Caco-2 (cell line): ENCODE measurements around the gene KRTAP13-2. TPM values are rescaled to one million over a fixed set of nuclear protein-coding genes. Genes with fewer than 3 reads are reported as not detected.

Experiments used
- BruUV-seq: library from RNA; stranded (reverse); fragments of 400-500 nt; replicated peaks from 2 replicates; lab custom pipeline; 2021; lab: Mats Ljungman, UMichigan
- CTCF ChIA-PET: fragments of 300-600 bp; sonication (Branson Sonifier 250); formaldehyde crosslinking; loops from one replicate; lab custom pipeline; 2022; ENCODE audit warnings: antibody characterized with exemption; lab: Charles Lee
- POLR2A ChIA-PET: fragments of 300-600 bp; sonication (Branson Sonifier 250); formaldehyde crosslinking; loops from one replicate; lab custom pipeline; 2022; ENCODE audit warnings: antibody characterized with exemption; lab: Charles Lee
- DNase-seq, 2 experiments: peaks; one replicate each; pipeline versions ENCODE4 v3.0.0 to v3.0.0-alpha.2; 2020 to 2022
- H3K27me3 ChIP-seq: replicated peaks from 2 replicates; pipeline ENCODE4 v1.6.0; 2011; ENCODE audit warnings: low read length; ENCODE audit not compliant: control insufficient read depth, insufficient read depth
- H3K36me3 ChIP-seq: 2 replicates; pipeline ENCODE4 v1.5.1; 2011; ENCODE audit warnings: low read length; ENCODE audit not compliant: control insufficient read depth, insufficient read depth
- H3K4me1 ChIP-seq: fragments of 250-450 bp; sonication (Bioruptor Pico); 2 replicates; pipeline ENCODE4 v1.5.1; 2020; ENCODE audit warnings: mild to moderate bottlenecking
- H3K4me3 ChIP-seq: 2 replicates; pipeline ENCODE4 v1.5.1; 2011; ENCODE audit warnings: low read depth, mild to moderate bottlenecking, control low read depth, low read length
- H3K9me3 ChIP-seq: fragments of 250-450 bp; sonication (Bioruptor Pico); 2 replicates; pipeline ENCODE4 v1.5.1; 2020; ENCODE audit warnings: mild to moderate bottlenecking, moderate library complexity
- H3K27ac Mint-ChIP-seq: one replicate; pipeline ENCODE4 v1.8.0; 2022; ENCODE audit warnings: mixed read lengths; ENCODE audit not compliant: unreplicated experiment
- H3K27me3 Mint-ChIP-seq: one replicate; pipeline ENCODE4 v1.8.0; 2022; ENCODE audit warnings: mixed read lengths; ENCODE audit not compliant: insufficient read depth, unreplicated experiment
- H3K36me3 Mint-ChIP-seq: one replicate; pipeline ENCODE4 v1.8.0; 2022; ENCODE audit warnings: mild to moderate bottlenecking, mixed read lengths; ENCODE audit not compliant: insufficient read depth, unreplicated experiment
- H3K4me1 Mint-ChIP-seq: one replicate; pipeline ENCODE4 v1.8.0; 2022; ENCODE audit warnings: low read depth, mixed read lengths; ENCODE audit not compliant: unreplicated experiment
- H3K4me3 Mint-ChIP-seq: one replicate; pipeline ENCODE4 v1.8.0; 2022; ENCODE audit warnings: mild to moderate bottlenecking, moderate library complexity, mixed read lengths; ENCODE audit not compliant: unreplicated experiment
- H3K9me3 Mint-ChIP-seq: one replicate; pipeline ENCODE4 v1.8.0; 2022; ENCODE audit warnings: mixed read lengths; ENCODE audit not compliant: unreplicated experiment
- intact Hi-C: fragments of 100-400 bp; cut with micrococcal nuclease; formaldehyde crosslinking; loops from one replicate; pipeline ENCODE4 v1.10.0; 2022; ENCODE audit not compliant: unreplicated experiment
- total RNA-seq: library from RNA; stranded (reverse); gene quantifications from 2 replicates; pipeline ENCODE4 v1.2.3, GENCODE V29; 2022
- TF ChIP-seq, protein P1 (sequence below), 2 experiments: fragments of 200-600 bp in 1 of 2; IDR thresholded peaks; 1 replicate in 1 of 2; 2 replicates in 1 of 2; pipeline versions ENCODE4 v1.5.1 to v1.8.0; 2011 to 2022; ENCODE audit warnings: antibody characterized with exemption in 1 of 2, control low read depth in 1 of 2, inconsistent platforms in 1 of 2, low read depth in 1 of 2, low read length in 1 of 2, mild to moderate bottlenecking in 1 of 2, moderate library complexity in 1 of 2; ENCODE audit not compliant: insufficient read depth in 1 of 2, severe bottlenecking in 1 of 2, unreplicated experiment in 1 of 2

KRTAP13-2 gene
- total RNA-seq, 1 experiment from 2014 or later, result not detected

DNA sequence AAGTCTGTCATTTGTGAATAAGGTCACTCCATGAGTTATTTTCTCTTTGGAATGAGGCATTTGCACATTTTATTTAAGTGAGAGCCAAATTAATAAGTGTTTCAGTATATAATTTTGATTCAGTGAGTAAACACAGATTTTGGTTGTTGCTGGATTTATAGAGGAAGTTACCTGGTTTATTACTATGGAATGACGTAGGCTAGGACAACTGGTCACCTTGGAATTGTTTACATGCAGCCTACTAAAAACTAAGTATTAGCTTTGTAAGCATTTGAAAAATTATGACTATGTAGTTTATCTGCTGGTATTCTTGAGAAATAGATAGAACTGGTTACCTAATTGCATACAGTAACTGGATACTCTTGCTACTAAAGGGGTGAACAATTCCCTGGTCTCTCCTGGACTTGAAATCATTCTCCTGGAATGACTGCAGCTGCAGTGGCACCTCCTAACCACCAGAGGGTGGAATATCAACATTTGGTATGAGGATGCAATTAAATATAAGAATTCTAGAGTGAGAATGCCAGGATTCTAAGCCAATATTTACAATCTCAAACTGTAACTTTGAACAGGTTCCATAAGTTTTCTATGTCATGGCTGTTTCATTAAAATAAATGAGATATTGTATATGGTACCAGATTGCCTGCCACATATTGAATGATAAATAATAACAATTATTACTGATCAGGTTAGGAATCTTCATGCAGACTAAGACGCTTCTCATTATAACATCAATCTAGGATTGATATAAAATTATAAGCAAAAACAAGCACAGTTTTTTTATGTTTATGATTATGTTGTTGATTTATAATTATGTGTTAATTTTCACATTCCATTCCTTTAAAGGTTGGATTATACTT lies 31.1 kb downstream of the KRTAP13-2 start:
- intact Hi-C loops, result loop anchor here (1.0 kb wide), 4 partner anchors 68 to 745 kb away; no protein-coding TSS in a partner anchor

DNA sequence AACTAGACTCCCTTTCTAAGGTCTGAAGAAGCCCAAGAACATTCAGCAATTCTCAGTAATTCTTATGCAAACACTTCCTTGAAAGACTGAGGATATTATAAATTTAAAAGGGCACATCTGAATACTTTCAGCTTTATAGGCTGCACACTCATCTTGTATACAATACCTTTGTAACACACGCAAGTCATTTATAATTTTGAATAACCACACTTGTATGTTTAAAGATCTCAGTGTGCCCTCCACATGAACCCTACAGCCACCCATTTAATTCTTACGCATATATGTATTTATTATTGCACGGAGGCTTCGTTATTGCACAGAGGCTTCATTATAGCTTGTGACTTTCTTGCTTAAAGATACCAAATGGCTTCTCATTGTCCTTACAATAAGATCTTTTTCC lies 33.4 kb downstream of the KRTAP13-2 start:
- no peaks in the 10 kb centered on the region for H3K4me1 Mint-ChIP-seq
- H3K36me3 Mint-ChIP-seq, result no peaks in the 10 kb centered on the region
- H3K36me3 ChIP-seq, result no peaks in the 10 kb centered on the region
- no peaks in the 10 kb centered on the region for H3K4me1 ChIP-seq
- no peaks in the 10 kb centered on the region for H3K9me3 Mint-ChIP-seq
- DNase-seq, result no peak
- no peaks in the 10 kb centered on the region for H3K9me3 ChIP-seq
- POLR2A ChIA-PET, result no interaction called here
- CTCF ChIA-PET, result interaction anchor here (0.6 kb wide), 1 partner anchor 95 kb away, joined by 3 read pairs; no protein-coding TSS in a partner anchor
- H3K4me3 Mint-ChIP-seq, result no peak overlapping the region
- peaks cover 3% of the 10 kb centered on the region for H3K27me3 Mint-ChIP-seq
- TF ChIP-seq, protein P1, sequence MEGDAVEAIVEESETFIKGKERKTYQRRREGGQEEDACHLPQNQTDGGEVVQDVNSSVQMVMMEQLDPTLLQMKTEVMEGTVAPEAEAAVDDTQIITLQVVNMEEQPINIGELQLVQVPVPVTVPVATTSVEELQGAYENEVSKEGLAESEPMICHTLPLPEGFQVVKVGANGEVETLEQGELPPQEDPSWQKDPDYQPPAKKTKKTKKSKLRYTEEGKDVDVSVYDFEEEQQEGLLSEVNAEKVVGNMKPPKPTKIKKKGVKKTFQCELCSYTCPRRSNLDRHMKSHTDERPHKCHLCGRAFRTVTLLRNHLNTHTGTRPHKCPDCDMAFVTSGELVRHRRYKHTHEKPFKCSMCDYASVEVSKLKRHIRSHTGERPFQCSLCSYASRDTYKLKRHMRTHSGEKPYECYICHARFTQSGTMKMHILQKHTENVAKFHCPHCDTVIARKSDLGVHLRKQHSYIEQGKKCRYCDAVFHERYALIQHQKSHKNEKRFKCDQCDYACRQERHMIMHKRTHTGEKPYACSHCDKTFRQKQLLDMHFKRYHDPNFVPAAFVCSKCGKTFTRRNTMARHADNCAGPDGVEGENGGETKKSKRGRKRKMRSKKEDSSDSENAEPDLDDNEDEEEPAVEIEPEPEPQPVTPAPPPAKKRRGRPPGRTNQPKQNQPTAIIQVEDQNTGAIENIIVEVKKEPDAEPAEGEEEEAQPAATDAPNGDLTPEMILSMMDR (IDR thresholded peaks at IDR 0.05; ENCODE audit: insufficient read depth in 1 of 2, low read depth in 1 of 2, low read length in 1 of 2, severe bottlenecking in 1 of 2, unreplicated experiment in 1 of 2), result no peak
- intact Hi-C loops, result no loop called here
- no peaks in the 10 kb centered on the region for H3K27me3 ChIP-seq
- H3K4me3 ChIP-seq, result no peak overlapping the region
- no peak overlapping the region for H3K27ac Mint-ChIP-seq
- no TSS peak for BruUV-seq

More for the DNA sequence above, 31.1 kb downstream of the KRTAP13-2 start:
- no peaks in the 10 kb centered on the region for H3K36me3 ChIP-seq
- no peaks in the 10 kb centered on the region for H3K9me3 ChIP-seq
- BruUV-seq, result no TSS peak
- H3K4me3 ChIP-seq, result no peak overlapping the region
- no peaks in the 10 kb centered on the region for H3K4me1 ChIP-seq
- H3K4me1 Mint-ChIP-seq, result no peaks in the 10 kb centered on the region
- no peaks in the 10 kb centered on the region for H3K27me3 ChIP-seq
- H3K27ac Mint-ChIP-seq, result no peak overlapping the region
- CTCF ChIA-PET, result interaction anchor here (0.9 to 1.5 kb wide), 2 partner anchors 9 to 68 kb away, joined by 4 read pairs; no protein-coding TSS in a partner anchor
- H3K9me3 Mint-ChIP-seq, result no peaks in the 10 kb centered on the region
- H3K36me3 Mint-ChIP-seq, result no peaks in the 10 kb centered on the region
- TF ChIP-seq, protein P1 (IDR thresholded peaks at IDR 0.05; ENCODE audit: insufficient read depth in 1 of 2, low read depth in 1 of 2, low read length in 1 of 2, severe bottlenecking in 1 of 2, unreplicated experiment in 1 of 2), result peak; percentile 79 to 86
- peaks cover 3% of the 10 kb centered on the region for H3K27me3 Mint-ChIP-seq
- H3K4me3 Mint-ChIP-seq, result no peak overlapping the region
- POLR2A ChIA-PET, result no interaction called here
- DNase-seq, result peak; percentile 43 to 48

DNA sequence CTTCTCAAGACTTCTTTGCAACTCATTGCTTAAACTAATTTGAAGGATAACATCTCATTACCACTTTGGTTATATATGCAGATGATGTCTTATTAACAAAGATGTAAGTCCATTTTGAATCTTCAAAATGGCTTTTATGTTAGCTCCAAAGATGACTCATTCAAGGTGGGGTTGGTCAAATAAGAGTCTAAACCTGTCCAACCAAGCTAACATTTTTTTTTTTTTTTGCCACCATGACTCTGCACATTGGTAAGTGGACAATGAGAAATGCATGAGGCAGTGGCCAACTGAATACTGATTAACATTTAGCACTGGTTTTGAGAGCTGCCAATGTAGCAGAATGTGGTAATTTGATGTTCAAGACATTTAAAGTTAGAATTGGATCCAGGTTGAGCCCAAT lies 34.3 kb downstream of the KRTAP13-2 start:
- CTCF ChIA-PET, result interaction anchor here (0.7 kb wide), 1 partner anchor 111 kb away, joined by 3 read pairs; no protein-coding TSS in a partner anchor
- no peaks in the 10 kb centered on the region for H3K4me1 Mint-ChIP-seq
- no peaks in the 10 kb centered on the region for H3K9me3 Mint-ChIP-seq
- no peak for DNase-seq
- no peaks in the 10 kb centered on the region for H3K36me3 Mint-ChIP-seq
- Histone ChIP-seq H3K4me3 (no peak overlapping the region), H3K36me3 (no peaks in the 10 kb centered on the region), H3K4me1 (no peaks in the 10 kb centered on the region), H3K9me3 (no peaks in the 10 kb centered on the region), H3K27me3 (no peaks in the 10 kb centered on the region)
- no TSS peak for BruUV-seq
- no peak overlapping the region for H3K4me3 Mint-ChIP-seq
- no peak overlapping the region for H3K27ac Mint-ChIP-seq
- H3K27me3 Mint-ChIP-seq, result peaks cover 3% of the 10 kb centered on the region
- POLR2A ChIA-PET, result no interaction called here
- intact Hi-C loops, result no loop called here
- TF ChIP-seq, protein P1 (IDR thresholded peaks at IDR 0.05; ENCODE audit: insufficient read depth in 1 of 2, low read depth in 1 of 2, low read length in 1 of 2, severe bottlenecking in 1 of 2, unreplicated experiment in 1 of 2), result no peak
